Epithelial cell of esophagus (primary cell): Measurements from ENCODE around the gene EMP2.
A peak's percentile ranks its signal among the peaks of the same experiment; 100 is the strongest.

Experiments used
- DNase-seq: peaks from one replicate; pipeline ENCODE4 v3.0.0; 2010; ENCODE audit warnings: low read depth
- H3K4me3 ChIP-seq: 2 replicates; pipeline ENCODE4 v1.5.1; 2011; ENCODE audit warnings: mild to moderate bottlenecking, low read length, control low read depth
- CTCF ChIP-seq: IDR thresholded peaks from 2 replicates; pipeline ENCODE4 v1.5.1; 2011; ENCODE audit warnings: low read depth, mild to moderate bottlenecking, low read length, control low read depth, inconsistent platforms; ENCODE audit not compliant: insufficient read depth; ENCODE audit errors: missing control alignments

Gene EMP2

DNA sequence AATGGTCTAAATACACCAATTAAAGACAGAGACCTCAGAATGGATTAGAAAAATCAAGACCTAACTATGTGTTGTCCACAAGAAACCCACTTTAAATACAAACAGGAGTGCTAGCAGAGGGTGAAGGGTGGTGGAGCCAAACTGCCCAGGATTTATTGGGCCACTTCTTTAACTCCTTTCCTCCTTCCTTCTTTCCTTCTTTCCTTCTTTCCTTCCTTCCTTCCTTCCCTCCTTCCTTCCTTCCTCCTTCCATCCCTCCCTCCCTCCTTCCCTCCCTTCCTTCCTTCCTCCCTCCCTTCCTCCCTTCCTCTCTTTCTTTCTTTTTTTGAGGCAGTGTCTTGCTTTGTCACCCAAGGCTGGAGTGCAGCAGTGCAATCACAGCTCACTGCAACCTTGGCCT is 34.3 kb upstream of the EMP2 start:
- DNase-seq, result no peak
- no peak overlapping the region for H3K4me3 ChIP-seq
- TF ChIP-seq CTCF, result no peak

GRCh38 chr16:10613785-10614485 is 33.5 kb upstream of the EMP2 start:
- H3K4me3 ChIP-seq, result no peak overlapping the region
- no peak for DNase-seq
- TF ChIP-seq CTCF, result no peak

DNA sequence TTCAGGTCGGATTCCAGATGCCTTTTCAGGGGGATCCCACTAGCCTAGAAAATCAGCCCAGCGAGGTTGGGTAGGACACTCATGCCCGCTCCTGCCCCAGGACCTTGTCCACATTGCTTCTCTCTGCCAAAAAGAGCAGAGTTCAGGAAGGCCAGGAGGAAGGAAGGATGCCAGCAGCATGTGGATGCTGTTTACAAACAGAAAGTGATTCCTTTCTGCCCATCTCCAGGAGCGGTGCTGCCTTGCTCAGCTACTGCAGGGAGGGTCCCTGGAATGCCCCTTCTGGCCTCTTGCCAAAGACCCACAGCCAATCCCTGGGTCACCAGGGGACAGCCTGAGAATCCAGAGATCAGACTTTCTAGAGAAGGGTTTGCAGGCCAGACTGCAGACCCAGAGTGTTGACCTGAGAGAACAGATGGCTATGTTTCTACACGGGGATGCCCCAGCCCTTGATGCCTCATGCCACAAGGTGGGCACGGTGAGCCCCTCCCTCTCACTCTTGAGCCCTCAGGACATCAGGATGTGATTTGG is 32.3 kb upstream of the EMP2 start:
- no peak overlapping the region for H3K4me3 ChIP-seq
- no peak for TF ChIP-seq CTCF
- DNase-seq, result no peak

DNA sequence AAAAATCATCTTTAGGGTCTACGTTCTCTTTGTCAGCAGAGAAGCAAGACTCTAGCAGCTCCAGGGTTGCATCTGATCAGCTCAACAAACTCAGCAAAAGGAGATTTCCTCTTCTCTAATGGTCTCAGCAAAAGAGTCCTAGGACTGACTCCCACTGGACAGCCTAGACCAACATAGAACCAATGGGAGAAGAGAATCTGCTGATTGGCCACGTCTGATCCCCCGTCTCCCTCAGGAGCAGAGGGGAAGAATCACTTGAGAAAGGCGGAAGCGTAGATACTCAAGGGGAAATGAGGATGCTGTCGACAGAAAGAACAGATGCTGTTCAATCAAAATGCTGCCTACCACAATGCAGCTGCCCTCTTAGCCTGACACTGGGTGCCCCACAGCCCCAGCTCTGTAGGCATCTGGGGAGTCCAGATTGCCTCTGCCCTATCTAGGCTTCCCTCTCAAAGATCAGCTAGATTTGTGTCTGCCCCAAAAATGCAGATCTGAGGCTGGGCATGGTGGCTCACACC is 31.5 kb upstream of the EMP2 start:
- no peak for DNase-seq
- no peak for TF ChIP-seq CTCF
- H3K4me3 ChIP-seq, result no peak overlapping the region

- no peak overlapping the region for H3K4me3 ChIP-seq
- DNase-seq, result no peak
- no peak for TF ChIP-seq CTCF
Observed at GRCh38 chr16:10610499-10611184, 30.2 kb upstream of the EMP2 start.

DNA sequence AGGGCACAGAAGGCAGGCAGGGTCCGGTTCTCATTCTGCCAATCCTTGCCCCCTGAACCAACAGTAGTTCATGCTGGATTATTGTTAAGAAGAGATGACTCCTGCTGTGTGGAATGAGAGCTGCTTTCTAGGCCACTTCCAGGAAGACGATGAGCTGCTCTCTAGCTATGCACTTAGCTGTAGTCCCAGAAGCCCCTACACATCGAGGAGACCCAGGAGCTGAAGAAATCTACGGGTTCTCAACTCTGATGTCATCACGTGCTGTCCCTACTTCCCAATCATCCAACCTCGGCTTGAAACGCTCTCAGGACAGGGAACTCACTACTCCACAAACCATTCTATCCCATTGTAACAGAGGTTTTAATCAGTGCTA is 29.0 kb upstream of the EMP2 start:
- TF ChIP-seq CTCF, result no peak
- H3K4me3 ChIP-seq, result no peak overlapping the region
- peak; percentile 57 for DNase-seq
